ENCODE results near the gene SCTR.

GRCh38 chr2:119449521-119449920 is 74.8 kb downstream of the SCTR start:
- TF ChIP-seq CTCF (IDR thresholded peaks at IDR 0.05) = no peak
- TF ChIP-seq POLR2A (IDR thresholded peaks at IDR 0.05) = no peak

All from heart left ventricle (tissue), 13 donors.